GM19455 (cell line): ENCODE data around the gene TAP2.
"Not testable (repeated sequence)": the region's sequence is repeated elsewhere in the genome, so short reads cannot be mapped to it uniquely, and the experiment has no call there.

Source experiments
- ATAC-seq: cut with Tn5 transposase; IDR thresholded peaks from one replicate; pipeline ENCODE4 v1.9.1; 2021; ENCODE audit not compliant: unreplicated experiment

Gene TAP2

DNA sequence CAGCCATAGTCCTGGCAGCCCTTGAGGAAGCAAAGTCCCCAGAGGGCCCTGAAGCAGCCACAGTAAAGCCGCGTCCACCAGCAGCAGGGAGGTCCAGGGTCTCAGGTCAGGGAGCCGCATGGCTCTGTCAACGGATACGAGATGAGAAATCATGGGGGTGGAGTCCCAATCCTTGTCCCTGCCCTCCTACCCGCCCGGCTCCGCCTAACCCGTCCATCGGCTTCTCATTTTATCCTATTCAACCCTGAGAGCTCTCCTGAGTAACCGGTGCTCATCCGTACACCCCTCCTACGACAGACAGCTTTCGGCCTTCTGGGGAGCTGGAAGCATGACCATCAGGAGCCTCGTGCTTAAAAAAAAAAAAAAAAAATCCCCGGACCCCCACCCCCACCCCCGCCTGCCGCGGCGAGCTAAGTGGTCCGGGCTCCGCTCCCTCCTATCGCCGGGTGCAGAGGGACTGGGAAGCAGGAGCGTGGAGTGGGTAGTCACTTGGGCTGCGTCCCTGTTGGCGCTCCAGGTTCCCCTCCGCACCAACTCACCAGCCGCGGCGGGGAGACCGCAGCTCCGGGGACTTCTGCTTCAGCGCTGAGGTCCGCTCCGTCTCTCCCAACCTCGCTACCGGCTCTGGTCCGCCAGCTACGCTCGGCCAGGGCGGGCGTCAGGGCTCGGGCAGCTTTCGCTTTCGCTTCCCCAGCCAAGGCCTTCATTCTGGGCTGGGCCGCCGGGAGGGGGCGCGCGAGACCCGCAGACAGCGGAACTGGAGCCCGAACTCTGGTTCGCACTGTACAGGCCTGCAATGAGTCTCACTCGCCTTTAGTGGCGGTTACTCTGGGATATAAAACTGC, at the start of gene TAP2:
Gene TAP2, minus strand, starts transcription at position 626 of the 845 bp plus-strand sequence. Its CDS starts 506 bp downstream, at position 120.
- peak; percentile 59 for ATAC-seq

- no peak for ATAC-seq
Measured at GRCh38 chr6:32887616-32888015, 49.1 kb upstream of the TAP2 start.

GRCh38 chr6:32886681-32887383, 48.3 kb upstream of the TAP2 start:
- no peak for ATAC-seq

DNA sequence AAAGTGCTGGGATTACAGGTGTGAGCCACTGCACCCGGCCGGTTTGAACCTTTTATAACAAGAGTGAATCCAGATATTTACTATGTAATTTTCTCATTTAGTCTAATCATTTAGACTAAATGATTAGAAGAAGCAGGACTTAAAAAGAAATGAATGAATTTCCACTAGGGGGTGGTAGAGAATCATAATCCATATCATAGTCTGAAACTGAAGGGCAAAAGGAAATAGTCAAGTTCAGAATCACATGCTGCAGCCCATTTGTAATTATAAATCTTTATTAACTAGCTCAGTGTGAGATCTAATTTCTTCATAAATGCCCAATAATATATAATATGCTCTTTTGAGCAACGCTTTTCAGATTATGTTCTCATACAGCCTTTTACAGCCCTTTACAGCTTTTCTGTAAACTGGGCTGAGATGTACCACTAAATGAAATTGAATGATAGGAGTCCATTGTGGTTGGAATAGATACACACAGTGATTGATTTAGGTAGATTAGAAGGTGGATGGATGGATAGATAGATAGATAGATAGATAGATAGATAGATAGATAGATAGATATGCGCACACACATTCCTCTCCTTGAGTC, 47.3 kb upstream of the TAP2 start:
- ATAC-seq, result no peak

DNA sequence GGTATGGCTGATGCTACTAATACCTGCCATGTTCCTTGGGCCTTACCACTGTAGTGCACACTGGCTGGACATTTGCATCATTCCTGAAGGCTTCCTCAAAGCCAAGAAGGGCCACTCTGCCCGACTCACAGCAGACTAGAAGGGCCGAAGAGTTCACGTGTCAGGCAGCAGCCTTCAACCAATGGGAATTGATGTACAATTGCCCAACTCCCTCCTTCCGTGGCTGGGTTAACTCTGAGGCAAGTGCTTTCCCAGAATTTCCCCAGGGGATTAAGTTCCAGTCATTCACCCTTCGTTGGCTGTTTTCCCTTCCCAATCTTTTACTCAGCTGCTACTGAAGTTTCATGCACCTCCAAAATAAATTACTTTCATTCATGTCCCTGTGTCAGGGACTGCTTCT, 45.2 kb upstream of the TAP2 start:
- no peak for ATAC-seq

DNA sequence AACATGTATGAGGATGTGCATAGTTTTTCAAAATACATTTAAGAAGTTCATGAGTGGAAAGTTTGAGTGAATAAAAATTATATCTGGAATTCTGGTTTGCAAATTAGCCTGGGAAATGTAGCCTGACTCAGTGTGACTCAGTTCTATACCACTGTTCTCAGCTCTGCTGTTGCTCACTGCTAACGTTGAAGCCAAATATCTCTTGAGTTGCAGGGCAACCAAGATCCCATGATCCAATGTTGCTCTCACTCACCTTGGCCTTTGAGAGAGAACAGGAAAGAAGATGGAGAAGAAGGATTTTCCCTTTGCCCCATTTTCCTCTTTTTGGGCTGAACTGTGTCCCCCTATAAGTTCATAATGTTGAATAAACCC, 44.3 kb upstream of the TAP2 start:
- ATAC-seq, result no peak

DNA sequence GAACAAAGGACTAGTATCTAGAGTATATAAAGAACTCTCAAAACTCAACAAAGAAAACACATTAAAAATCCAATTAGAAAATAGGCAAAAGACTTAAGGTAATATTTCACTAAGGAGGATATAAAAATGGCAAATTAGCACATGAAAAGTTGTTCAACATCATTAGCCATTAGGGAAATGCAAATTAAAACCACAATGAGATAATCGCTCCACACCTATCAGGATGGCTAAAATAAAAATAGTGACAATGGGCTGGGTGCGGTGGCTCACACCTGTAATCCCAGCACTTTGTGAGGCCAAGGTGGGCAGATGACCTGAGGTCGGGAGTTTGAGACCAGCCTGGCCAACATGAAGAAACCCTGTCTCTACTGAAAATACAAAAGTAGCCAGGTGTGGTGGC, 42.4 kb upstream of the TAP2 start:
- not testable (repeated sequence) for ATAC-seq

DNA sequence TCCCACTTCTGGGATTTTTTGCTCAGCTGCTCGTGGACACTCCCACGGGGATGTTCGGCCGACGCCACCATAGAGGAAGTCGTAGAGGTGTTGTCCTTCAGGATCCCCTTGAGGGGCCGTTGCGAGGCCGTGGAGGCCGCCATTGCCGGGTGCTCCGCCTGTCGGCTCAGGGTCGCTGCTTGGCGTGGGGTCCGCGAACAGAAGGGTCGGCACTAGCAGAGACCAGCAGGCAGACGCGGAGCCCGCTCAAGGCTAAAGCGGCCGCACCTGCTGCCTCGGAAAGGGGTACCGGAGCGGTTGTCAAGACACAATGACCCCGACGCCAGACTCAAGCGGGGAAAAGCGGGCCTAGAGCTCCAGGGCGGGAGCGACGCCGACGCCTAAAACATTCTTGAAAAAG, 41.2 kb upstream of the TAP2 start:
- ATAC-seq, result no peak

DNA sequence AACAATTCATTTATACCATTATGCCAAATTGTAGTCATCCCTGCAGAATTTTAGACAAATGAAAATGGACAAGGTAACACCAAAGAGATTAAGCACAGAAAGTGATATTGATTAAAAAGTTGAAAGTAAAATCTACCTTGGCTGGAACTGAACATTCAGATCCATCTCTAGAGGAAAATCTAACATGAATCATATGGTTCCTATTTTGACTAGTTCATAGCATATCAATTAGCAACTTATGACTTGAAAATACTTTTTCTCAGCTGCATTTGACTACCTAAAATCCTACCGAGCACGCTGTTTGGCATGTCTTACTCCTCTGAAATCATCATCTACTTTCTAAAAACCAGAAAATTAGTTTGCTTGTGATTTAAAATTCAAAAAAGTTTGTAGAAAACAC, 38.1 kb upstream of the TAP2 start:
- ATAC-seq, result no peak

- ATAC-seq, result not testable (repeated sequence)
Measured at GRCh38 chr6:32873947-32874346, 35.4 kb upstream of the TAP2 start.

DNA sequence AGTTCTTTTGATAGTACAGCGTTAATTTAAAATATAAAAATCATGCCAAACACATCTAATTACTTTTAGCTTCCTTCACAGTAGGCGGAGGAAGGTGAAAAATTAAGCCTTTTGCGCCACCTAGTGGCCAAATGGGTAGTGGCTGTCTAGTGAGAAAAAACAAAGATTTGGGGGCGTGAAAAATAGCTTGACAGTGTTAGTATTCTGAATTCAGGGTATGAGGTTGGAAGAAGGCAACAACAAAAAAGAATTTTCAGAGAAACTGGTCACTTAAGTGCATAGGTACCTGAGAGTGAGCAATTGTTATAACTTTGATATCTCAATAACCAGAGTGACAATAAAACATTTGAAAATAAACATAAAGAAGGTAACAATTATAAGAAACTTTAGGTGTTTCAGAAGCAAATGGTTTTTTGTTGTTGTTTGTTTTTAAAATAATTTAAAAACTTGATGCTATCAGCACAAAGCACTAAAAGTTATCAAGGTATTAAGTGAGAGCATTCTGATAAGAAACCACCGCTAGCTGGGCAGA, 29.8 kb upstream of the TAP2 start:
- ATAC-seq, result no peak

DNA sequence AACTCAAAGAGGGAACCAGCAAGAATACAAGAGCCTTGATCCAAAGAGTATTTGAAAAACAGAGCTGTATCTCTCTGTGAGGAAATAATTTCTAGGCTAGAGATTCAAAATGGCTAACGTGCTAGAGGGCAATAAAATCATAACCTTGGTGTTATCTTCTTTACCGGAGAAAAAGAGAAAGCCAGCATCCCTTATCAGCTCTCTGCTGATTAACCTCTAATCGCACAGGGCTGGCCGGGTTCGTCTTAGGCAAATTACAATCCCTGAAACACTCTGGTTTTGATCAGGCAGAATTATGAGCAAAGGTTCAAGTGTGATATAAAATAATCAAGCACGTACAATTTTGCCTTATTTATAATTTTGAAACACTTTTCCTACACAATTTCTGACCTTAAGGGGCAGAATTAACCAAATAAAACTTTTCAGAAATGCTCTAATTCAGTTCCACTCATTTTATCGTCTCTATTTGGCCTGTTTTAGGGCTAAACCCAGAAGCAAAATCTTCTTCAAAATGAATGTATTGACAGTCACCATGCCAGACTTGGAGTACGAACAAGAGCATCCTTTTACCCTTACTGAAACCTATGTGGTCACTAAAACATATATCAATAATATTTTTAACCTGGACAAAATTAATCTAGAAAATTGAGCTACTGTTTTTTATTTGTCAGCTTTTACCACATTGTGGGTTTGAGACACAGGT, 29.2 kb upstream of the TAP2 start:
- ATAC-seq, result no peak

DNA sequence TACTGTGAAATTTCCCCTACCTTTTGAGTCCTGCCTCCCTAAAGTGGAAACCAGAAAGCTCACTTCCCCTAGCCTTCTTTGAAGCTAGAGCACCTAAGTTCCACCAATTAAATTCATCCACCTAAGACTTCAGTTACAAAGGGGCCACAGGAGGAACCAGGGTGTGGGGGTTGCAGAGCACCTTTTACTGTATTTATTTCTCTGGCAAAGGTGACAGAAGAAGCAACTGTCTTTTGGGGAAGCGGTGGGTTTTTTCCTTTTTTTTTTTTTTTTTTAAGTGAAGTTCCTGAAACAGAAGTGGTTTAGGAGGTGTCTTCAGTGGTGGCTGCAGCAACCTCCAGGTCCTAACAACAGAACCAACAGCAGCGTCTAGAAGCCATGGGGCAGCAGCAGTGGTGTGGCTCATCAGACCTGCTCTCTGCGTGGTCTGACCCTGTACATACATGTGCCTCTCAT, 28.5 kb upstream of the TAP2 start:
- no peak for ATAC-seq

- ATAC-seq, result no peak
Measured at GRCh38 chr6:32865724-32866443, 27.3 kb upstream of the TAP2 start.

- ATAC-seq, result no peak
Measured at GRCh38 chr6:32862725-32863124, 24.2 kb upstream of the TAP2 start.

DNA sequence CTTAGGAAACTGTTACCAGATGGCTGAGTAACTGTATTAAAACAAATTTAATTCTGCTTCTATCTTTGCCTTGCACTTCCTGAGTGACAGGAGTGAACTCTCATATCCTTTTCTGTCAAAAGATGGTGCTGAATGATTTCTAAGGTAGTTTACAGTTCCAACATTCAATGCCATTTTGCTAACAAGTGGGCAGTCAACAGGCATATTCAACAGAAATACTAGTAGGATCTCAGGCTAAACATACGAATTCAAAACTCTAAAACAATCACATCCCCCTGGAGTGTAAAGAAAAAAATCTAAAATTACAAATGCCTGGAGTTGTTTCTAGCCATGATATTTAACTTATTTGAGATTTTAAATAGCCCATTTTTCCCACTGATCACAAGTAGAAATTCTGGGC, 22.1 kb upstream of the TAP2 start:
- no peak for ATAC-seq

GRCh38 chr6:32858194-32858593, 19.7 kb upstream of the TAP2 start:
- no peak for ATAC-seq

DNA sequence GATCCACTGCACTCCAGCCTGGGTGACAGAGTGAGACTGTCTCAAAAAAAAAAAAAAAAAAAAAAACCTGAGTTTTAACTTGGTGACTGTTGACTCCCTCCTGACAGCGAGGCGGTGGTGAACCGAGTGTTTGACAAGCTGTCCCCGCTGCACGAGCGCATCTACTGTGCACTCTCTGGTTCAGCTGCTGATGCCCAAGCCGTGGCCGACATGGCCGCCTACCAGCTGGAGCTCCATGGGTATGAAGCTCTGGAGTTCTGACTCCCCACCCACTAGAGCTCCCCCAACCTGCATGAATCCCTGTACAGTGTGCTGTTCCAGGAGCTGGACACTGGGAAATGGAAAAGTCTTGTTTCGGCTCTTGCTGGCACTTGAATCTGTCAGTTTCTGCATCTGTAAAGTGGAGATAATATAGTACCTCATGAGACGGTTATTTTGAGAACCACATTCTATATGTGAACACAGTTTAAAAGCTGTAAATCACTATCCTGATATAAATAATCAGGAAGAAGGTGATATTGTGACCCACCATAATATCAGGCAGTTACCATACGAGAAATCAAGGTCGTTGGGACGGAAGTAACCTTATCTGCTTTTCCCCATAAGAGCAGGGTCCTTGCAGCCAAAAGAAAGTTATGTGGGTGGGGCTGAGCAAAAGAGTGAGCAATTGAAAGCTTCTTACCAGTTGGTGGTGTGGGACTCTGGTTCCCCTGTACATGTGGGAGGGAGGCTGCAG, 18.8 kb upstream of the TAP2 start:
- no peak for ATAC-seq

DNA sequence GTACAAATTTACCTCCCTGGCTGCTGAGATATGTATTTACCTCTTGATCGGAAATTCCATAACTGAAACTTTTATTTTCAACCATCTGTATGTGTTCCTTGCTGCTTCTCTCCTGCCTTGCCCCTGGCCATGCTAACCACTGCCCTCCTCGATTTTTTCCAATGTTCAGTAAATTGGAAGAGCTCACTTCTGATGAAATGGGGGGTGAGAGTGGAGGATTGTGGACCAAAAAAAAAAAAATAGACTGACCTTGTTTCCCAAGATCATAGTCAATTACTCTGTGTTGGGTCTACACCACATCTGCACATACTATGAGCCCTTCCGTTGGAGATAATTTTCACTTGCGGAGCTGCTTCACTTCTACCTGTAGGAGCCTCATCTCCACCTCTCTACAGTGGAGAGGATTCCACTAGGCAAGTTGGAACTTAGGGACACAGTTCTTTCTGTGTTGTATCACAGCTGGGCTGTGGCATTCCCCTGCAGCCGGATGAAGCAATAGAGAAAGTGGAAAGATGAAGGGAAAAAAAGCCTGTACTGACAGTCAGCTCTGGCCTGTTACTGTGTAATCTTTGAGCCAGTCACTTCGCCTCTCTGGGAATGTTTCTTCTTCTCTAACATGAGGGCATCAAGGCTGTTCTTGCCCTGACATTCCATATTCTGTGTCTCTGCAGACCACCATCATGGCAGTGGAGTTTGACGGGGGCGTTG, 17.1 kb upstream of the TAP2 start:
- no peak for ATAC-seq
